GM10847 (cell line): ENCODE data around the gene CLCN5.

Source experiments
- POLR2A ChIP-seq: IDR thresholded peaks from 2 replicates; pipeline ENCODE4 v1.6.1; 2011; ENCODE audit not compliant: insufficient read length; ENCODE audit errors: extremely low read depth

CLCN5 gene

DNA sequence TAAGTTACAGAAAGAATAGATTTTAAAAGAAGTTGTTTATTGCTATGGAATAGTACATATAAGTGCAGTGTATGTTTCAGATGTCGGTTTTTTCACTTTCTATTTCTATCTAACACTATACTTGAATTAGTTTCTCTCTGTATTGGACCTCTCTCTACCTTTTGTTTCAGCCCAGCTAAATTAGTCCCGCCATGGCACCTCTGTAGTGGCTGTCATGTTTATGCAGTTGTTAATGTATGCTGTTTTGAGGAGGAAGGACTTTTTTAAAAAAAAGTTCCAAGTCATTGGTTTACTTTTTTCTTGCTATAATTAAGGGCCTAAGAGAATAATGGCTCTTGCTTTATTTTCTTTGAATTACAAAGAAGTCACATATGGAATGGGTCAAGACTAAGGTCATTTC, 160.3 kb downstream of the CLCN5 start:
- TF ChIP-seq POLR2A = no peak

DNA sequence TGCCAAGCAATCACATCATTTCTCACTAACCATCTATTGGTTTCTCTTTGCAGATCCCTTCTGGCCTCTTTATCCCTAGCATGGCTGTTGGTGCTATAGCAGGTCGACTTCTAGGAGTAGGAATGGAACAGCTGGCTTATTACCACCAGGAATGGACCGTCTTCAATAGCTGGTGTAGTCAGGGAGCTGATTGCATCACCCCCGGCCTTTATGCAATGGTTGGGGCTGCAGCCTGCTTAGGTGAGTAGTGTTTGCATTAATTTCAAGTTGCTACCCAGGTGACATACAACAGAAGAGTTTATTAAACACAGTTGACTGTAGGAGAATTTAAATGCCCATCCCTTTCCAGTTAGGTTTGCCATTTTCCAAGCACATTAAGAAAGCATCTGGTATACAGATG, 166.2 kb downstream of the CLCN5 start:
- no peak for TF ChIP-seq POLR2A

- no peak for TF ChIP-seq POLR2A
Measured at GRCh38 chrX:50093625-50094024, 171.2 kb downstream of the CLCN5 start.

DNA sequence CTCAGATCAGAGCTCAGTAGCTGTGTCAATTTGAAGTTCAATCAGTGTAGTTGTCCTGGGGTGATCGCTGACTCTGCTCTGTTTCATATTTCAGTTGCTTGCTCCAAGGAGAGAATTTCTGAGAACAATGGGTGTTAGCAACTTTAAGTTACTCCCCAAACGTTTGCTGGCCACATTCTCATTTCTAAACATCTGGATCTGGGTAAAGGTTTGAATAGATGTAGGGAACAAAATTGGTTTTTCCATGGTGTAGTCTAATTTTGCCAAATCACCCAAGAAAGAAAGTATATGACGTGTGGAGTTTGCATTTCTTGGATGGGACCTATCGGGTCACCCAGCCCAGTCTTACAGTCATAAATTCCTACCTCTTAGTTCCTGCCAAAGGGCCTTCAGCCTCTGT, 174.7 kb downstream of the CLCN5 start:
- no peak for TF ChIP-seq POLR2A

- no peak for TF ChIP-seq POLR2A
Measured at GRCh38 chrX:50098241-50098640, 175.8 kb downstream of the CLCN5 start.

- no peak for TF ChIP-seq POLR2A
Measured at GRCh38 chrX:50098749-50099148, 176.4 kb downstream of the CLCN5 start.

DNA sequence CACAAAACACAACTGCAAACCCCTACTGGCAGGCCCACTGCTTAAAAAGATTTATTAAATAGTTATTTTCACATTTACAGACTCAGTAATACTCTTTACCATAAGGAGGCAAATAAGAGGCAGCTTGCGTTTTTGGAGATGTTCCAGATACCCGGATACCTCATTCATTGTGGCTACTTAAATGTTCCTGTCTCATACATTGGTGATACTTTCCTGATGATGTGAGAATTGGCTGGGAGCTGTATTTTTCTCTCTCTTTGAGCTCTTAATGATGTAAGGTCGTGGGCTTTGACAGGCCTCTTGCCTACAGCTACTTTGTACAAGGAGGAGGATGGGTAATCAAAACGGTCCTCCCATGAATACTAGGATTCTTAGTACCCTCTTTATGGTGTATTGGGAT, 176.9 kb downstream of the CLCN5 start:
- no peak for TF ChIP-seq POLR2A

GRCh38 chrX:50100188-50100587, 177.8 kb downstream of the CLCN5 start:
- no peak for TF ChIP-seq POLR2A

DNA sequence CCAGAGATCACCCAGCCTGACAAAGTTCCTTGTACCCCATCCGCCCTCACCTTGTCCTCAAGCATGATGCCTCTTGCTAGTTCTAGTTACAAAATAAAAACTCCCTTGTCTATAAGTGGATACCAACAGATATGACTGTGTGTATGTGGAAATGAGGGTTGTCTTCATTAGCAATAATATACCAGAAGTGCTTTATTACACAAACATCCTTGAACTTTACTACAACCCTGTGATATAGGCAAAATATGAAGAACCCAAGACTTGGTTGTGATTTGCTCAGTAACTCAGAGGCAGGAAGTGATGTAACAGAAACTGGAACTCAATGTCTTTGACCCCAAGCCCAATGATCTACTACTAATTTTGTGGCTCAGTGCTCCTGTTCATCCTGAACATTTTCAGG, 180.8 kb downstream of the CLCN5 start:
- TF ChIP-seq POLR2A = no peak

DNA sequence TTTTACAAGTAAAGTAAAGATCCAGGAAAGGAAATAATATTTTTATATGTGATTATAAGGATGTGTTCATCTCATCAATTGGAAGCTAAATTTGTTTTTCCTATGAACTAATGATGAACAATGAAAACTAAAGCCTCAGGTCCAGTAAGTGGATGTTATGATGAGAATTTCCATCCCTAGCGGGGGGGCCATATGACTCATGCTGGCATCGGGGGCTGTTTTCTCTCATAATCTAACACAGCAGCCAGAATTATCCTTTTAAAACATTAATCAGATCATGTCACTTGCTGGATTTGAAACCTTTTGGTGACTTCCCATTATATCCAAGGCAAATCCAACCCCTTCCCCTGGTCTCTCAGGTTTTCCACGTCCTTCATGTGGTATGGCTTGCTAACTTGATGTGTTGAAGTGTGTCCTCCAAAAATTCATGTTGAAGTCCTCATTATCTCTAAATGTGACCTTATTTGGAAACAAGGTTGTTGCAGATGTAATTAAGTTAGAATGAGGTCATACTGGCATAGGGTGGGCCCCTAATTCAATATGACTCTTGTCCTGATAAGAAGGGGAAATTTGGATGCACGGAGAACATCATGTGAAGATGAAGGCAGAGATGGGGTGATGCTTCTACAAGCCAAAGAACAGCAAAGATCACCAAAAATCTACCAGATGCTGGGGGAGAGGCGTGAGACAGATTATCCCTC, 181.6 kb downstream of the CLCN5 start:
- no peak for TF ChIP-seq POLR2A

DNA sequence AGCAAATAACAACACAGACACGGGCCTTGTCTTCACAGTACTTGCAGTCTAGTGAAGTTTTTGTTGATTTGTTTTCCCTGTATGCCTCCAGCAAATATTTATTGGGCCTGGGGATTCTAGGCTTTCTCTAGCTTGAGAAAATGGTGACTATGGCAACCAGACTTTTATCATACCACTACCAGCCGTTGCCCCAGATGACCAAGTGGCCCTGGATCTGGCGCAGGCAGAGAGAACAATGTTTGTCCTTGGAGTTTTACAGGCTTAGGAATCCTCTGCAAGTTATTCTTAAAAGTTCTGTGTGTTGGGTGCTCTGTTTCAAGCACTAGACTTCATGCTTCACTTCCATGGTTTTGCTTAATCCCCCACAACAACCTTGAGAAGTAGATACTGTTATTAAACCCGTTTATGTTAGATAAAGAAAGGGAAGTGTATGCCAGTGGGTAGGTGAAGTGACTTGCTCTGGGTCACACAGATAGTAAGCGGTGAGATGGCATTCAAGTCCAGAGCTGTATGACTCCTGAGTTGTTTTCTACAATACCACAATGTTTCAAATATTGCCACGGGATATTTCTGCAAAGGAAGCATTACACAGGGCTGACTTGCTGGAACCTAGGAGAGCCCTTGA, 183.8 kb downstream of the CLCN5 start:
- TF ChIP-seq POLR2A = no peak

DNA sequence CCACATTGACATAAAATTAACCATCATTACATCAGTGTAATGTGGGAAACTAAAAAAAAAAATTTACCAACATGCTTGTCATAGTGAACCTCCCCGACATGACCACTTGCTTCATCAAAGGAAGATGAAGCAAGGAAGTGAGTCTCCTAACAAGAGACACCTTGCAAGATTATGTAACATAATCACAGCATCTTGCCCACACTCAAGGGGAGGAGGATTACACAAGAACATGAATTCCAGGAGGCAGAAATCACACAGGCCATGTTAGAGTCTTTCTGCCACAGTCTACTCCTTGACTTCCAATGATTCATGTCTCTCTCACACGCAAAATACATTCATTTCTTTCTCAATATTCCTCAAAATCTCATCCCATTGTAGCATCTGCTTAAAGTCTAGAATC, 185.1 kb downstream of the CLCN5 start:
- TF ChIP-seq POLR2A = no peak

GRCh38 chrX:50108264-50108663, 185.9 kb downstream of the CLCN5 start:
- TF ChIP-seq POLR2A = no peak

GRCh38 chrX:50111742-50112141, 189.3 kb downstream of the CLCN5 start:
- TF ChIP-seq POLR2A = no peak

- TF ChIP-seq POLR2A = no peak
Measured at GRCh38 chrX:50114113-50114512, 191.7 kb downstream of the CLCN5 start.

DNA sequence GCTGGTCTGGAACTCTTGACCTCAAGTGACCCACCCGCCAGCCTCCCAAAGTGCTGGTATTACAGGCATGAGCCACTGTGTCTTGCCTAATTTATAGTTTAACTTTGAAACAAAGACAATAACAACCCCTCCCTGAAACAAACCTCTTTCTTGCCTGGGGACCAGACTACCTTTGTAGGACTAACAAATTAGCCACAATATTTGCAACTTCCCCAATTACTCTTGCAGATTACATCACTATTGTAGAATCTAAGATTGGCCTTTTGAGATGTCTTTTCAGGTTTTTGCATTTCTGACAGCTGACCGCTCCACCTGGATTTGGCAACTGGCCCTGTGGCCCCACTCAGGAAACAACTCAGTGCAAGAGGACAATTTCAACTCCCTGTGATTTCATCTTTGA, 193.6 kb downstream of the CLCN5 start:
- TF ChIP-seq POLR2A = no peak

DNA sequence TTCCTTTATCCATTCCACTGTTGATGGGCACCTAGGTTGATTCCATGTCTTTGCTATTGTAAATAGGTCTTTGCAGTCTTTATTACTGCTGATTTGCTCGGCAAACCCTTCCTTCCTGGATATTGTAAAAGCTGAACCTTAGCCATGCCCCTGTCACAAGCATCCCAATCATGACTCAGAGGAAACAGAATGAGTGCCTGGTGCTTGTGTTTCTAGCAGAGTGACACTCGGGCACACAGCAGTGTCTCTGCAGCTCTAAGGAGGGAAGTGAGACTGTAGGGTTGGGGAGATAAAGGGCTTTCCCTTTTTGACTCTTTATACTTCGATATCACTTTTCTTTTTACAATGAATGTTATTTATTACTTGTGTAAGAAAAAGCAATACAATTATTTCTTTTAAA, 195.1 kb downstream of the CLCN5 start:
- no peak for TF ChIP-seq POLR2A
